HG03045 (cell line): ENCODE measurements around the gene MAJIN.

Experiments
- ATAC-seq: cut with Tn5 transposase; IDR thresholded peaks from one replicate; pipeline ENCODE4 v1.9.1; 2021; ENCODE audit warnings: mild to moderate bottlenecking, moderate library complexity; ENCODE audit not compliant: unreplicated experiment

The MAJIN gene

DNA sequence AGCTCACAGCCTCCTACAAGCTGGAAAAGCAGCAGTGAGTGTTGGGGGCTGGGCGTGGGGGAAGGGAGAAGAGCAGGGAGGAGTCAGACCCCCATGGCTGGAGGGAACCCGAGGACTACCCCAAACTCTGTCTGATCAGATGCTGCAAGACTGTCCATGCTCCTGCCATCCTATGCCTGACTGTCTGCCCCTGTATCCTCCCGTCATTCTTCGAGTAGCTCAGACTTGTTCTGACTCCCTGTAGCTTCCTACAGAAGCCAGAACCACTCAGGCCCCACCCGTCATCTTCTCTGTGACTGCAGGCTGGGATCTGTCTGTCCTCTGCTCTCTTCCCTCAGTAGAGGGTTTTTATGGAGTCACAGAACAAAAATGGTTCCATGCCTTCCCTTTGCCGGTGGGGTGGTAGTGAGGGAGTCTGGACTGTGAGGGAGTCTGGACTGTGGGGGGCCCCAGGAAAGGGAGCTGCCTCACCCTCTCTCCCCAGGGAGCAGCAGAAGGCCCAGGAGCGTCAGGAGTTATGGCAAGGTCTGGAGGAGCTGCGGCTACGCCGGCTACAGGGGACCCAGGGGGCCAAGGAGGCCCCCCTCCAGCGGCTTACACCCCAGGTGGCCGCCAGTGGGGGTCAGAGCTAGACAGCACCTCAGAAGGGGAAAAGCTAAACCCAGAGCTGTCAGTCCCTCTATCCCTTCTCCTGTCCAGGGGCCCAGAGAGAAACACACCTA is 38.5 kb downstream of the MAJIN start:
- ATAC-seq = no peak

DNA sequence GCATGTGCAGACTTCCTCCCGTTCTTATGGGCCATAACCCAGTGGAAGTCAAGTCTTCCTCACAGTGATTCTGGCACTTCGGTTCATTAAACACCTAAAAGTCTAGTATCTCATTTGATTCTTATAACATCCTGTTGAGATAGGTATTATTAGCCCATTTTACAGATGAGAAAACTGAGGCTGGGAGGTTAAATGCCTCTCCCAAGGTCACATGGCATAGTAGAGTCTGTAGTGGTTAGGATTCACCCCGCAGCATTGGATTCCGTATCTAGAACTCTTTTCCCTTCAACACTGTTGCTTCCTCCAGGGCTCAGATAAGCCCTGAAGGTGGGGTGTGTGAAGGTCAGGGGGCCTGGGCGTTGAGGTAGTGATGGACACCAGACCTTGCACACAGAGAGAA is 39.6 kb downstream of the MAJIN start:
- ATAC-seq = no peak

DNA sequence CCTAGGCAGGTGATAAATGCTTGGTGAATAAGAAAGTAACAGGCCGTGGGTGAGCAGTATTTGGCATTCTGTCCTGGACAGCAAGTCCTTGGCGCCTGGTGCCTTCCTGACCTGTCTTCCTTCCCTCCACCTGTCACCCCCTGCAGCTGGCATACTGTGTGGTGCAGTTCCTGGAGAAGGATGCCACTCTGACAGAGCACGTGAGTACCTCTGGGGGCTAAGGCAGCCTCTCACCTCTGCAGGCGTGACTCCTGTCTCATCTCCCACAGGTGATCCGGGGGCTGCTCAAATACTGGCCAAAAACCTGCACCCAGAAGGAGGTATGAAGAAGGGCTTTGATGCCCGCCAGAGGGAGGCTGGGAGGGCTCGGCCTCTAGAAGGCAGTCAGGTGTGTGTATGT is 40.6 kb downstream of the MAJIN start:
- ATAC-seq = no peak

DNA sequence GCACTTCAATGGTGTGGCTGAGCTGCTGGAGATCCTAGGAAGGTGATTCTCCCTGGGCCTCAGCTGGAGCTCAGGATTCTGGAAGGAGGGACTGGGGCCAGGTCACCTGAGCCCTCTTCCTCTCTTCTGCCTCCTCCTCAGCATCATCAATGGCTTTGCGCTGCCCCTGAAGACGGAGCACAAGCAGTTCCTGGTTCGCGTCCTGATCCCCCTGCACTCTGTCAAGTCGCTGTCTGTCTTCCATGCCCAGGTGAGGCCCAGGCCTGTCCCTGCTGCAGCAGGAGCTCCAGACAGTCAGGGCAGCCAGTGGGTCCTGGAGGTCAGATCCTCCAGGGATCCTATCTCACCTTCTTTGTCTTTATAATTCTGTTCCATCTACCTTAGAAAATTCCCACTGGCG is 41.6 kb downstream of the MAJIN start:
- ATAC-seq = no peak

DNA sequence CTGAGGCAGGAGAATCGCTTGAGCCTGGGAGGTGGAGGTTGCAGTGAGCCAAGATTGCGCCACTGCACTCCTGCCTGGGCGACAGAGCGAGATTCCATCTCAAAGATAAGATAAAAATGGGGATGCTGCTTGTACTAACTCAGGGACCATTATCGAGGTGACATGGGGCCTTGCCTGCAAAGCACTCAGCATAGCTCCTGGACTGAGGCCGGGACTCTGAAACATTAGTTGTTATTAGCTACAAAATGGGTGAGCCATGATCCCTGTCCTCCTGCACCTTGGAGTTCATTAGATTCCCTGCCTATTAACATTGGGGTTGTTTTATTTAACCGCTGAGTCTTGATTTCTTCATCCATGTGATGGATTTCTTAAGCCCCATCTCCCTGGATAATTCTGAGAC is 42.3 kb downstream of the MAJIN start:
- no peak for ATAC-seq

DNA sequence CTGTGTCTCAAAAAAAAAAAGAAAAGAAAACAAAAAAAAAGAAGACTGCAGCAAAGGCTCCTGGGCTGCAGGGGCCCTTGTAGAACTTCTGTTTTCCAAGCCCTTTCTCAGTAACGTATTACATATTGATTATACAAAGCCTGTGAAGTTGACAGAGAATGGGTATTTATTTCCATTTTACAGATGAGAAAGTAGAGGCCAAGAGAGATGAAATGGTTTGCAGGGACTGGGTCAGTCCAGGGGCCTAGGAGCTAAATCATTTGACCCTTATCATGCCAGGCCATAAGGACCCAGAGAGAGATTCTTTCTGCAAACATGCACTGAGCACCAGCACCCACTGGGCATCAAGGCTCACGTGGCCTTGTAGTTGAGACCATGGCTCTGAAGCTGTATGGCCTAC is 43.0 kb downstream of the MAJIN start:
- no peak for ATAC-seq

DNA sequence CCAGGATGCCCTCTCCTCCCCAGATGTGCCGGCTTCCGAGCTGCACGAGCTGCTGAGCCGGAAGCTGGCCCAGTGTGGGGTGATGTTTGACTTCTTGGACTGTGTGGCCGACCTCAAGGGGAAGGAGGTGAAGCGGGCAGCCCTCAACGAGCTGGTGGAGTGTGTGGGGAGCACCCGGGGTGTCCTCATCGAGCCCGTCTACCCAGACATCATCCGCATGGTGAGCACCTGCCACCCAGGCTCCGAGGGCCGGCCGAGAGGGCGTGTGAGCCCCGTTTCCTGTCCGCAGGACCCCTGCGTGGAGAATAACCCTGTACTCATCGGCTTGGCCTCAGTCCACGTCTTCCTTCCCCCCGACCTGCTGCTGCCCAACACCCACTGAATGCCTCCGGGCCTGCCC is 45.2 kb downstream of the MAJIN start:
- ATAC-seq = no peak

DNA sequence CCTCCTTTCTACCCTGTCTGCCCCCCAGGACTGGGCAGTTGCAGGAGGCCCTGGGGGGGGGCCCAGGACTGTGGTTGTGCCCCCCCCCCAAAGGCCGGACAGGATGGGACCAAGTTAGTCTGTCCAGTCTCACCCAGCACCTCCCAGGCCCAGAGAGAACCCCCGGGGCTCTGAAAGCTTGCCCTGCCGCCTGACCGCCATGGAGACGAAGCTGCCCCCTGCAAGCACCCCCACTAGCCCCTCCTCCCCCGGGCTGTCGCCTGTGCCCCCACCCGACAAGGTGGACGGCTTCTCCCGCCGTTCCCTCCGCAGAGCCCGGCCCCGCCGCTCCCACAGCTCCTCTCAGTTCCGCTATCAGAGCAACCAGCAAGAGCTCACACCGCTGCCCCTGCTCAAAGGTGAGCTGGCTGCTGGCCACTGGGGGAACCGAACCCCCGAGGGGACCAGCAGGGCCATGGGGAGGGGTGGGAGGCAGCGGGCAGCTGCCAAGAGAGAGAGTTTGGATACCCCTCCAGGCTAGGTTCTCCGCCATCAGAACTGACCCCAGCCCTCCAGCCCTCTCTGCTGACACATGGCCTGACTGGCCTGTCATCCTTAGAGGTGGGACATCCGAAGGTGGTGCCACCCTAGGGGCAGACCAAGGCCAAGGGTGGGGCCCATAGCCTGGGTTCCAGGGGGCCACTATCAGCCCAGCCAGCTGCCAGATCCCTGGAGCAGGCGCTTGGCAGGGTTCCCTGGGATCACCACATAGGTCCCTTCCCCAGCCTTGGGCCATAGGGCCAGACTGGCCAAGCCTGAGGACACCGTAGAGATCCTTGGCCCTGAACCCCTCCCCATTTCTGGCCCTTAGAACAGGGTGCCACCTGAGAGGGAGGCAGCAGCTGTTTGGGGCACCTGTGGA is 46.1 kb downstream of the MAJIN start:
- ATAC-seq = no peak

DNA sequence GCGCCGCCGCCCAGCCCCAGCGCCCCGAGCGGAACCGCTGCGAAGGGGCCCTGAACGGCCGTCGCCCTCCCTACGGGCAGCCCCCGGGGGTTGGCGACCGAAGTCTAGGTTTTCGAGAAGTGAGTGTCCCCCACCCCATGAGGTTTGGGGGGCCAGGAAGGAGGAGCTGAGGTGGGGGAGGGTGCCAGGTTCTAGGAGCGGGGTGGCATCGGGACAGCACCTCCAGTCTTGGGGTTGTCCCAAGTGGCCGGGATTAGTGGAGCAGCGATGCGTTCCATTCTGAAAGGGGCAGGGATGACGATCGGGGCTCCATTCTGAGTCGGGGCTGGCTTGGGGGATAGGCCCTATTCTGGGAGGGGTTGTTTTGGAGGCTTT is 47.0 kb downstream of the MAJIN start:
- ATAC-seq = no peak

DNA sequence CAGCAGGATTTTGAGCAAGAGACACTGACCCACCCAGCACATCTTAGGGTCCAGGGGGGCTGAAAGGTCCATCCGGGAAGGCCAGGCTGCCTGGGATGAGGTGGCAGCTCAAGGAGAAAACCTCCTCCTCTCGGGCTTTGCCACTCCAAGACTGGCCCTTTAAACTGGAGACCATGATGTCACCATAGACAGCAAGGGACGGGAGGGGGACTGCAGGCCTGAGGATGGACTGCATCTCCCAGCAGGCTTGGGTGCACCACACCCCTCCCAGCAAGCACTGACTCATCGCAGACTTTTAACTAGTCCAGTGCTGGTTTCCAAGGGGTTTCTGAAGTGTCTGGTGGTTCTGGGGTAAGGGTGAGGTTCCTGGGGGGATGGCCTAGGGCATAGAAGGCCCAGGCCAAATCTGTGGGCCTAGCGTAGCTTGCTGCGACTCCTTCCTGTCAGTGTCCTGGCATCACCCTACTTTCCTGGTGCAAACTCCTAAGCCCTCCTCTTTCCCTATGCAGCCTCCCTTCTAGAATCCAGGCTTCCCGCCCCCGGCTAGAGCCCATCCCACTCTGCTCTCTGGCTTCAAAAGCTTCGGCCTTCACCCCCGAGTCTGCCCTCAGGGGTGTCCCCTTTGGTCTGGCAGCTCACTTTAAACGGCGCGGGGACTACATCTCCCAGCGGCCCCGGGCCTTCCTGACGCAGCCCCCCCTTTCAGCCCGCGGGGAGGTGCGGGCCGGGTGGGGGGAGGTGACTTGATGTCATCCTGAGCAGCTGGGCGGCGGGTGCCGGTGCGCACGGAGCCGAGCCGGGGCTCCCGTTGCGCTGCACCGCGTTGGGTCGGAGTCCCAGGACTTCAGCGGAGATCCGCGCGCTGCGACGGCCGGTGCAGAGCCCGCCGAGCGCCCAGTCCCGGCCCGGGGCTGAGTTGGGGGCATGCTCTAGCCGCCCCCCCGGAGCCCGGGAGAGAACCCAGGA is 47.7 kb downstream of the MAJIN start, which contains the start of gene PPP2R5B:
TSS of gene PPP2R5B (plus strand) at position 746 of the 966 bp plus-strand sequence. CDS start 1,046 bp downstream, outside the sequence.
- peak; percentile 86 for ATAC-seq

DNA sequence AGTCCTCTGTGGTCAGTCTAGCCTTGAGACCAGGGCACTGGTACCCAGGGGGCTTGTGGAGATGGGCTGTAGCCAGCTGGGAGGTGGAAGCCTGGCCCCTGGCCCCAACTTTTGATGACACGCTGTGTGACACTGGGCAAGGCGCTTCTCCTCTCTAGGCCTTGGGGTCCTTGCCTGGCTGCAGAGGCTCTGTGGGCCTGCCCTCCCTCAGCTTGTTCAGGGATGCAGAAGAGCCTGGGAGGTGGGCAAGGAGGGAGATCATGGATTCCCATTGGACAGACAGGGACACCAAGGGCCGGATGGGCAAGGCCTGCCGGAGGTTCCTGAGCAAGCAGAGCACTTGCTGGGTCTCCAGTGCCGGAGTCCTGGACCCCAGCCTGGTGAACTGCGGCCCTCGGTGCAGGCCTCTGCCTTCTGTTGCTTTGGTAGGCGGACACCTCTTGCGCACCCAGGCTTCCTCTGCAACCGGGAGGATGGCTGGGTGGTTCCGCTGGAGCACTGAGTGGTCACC is 48.7 kb downstream of the MAJIN start:
- ATAC-seq = no peak

DNA sequence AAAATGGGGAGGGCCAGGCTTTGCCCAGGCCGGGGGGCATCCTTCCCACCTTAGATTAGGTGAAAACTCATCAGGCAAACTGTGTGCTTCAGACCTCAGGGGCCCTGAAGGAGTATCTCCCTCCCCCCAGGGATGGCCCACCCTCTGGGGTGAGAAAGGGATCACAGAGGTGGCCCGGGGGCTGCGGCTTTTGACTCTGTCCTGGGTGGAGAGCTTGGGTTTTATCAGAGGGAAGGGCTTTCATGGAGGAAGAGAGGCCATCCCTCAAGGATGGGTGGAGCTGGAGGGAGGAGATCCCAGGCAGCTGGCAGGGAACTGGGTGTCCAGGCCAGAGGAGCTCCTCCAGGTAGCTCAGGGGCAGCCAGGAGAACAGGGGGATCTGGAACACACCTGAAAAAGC is 50.5 kb downstream of the MAJIN start:
- no peak for ATAC-seq

DNA sequence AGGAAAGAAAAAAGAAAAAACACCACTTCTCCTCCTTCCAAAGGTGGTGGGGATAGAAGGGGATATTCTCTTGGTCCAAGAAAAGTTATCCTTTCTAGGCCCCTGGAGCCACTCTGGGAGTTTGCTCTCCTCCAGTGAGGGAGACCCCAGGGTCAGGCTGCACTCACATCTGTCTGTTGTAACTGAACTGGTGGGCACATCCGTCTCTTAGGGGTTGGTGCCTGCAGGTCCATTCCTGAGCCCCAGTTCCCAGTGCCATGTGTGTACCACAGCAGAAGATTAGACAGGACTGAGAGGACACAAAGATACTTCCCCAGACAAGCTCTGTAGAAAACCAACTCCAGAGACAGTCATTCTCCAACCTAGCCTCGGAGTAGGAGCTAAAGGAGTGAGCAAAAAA is 51.8 kb downstream of the MAJIN start:
- ATAC-seq = no peak

DNA sequence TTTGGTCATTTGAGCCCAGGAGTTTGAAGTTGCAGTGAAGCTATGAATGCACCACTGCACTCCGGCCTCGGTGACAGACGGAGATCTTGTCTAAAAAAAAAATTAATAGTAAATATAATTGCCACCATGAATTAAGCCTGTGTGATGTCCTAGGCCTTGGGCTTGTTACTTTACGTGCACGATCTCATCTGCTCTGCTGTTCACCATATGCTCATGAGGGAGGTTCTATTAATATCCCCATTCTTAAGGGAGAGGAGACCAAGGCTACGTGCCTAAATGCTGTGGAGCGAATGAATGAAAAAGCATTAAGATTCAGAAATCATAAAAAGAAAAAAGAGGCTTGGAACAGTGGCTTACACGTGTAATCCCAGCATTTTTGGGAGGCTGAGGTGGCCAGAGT is 52.3 kb downstream of the MAJIN start:
- no peak for ATAC-seq

DNA sequence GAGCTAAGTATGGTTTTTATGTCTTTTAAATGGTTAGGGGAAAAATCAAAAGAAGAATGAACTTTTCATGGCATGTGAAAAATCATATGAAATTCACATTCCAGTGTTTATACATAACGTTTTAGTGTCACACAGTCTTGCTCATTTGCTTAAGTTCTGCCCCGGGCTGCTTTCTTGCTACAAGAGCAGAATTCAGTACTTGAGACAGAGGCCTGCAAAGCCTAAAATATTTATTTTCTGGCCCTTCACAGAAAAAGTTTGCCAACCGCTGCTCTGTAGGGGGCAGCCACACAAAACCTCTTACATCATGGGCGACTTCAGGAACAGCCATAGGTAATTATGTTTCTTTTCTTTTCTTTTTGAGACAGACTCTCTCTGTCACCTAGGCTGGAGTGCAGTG is 53.9 kb downstream of the MAJIN start:
- ATAC-seq = no peak

DNA sequence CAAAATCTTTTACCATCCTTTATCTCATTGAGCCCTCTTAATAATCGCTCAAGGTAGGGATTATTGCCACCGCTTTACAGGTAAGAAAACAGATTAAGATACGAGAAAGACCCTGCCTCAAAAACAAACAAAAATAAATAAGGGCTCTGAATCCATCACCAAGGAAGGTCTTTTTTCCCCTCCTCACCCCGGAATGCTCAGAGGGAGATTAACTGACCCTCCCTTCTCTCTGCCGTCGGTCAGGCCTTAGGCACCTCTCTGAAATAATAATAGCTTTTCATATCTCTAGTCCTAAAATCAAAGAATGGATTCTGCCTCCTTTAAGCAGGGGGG is 54.3 kb downstream of the MAJIN start:
- ATAC-seq = no peak

DNA sequence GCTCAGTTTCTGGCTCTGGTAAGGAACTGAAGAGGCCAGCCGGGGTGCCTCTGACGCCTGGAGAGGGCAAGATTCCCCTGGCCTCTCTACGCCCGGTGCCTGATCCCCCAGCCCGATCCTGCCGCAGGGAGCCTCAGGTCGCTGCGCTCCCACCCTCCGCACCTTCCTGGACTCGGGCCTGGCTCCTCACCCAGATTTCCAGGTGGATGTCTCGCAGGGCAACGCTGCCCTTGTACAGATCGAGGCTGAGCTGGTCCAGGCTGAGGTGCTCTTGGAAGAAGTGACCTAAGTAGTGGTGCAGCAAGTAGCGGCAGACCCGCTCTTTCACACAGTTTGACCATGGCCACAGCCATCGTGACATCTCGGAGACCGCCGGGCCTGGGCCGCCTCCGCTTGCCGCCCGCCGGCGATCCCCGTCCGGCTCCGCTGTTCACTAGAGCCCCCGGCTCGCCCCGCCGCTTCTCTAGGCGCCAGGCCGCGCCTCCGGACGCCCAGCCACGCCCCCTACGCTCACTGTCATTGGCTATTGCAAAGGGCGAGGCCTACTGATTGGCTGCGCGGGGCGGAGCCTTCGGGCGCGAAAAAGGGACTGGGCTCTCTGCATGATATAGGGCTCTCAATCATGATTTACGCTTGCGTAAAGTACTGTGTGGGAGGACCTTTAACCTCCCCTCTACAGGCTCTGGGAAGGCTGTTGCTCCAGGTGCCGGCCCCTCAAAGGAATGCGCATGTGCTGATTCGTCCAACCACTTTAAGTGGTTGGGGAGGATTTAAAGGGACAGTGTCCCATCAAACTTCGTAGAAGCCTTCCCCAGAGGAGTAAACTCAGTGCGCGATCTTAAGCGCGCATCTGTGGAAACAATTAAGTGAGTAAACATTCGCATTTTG is 54.9 kb downstream of the MAJIN start, which contains the start of gene ATG2A:
TSS of gene ATG2A (minus strand) at position 435 of the 888 bp plus-strand sequence. CDS start at position 361, 74 bp downstream.
- peak; percentile 92 for ATAC-seq

DNA sequence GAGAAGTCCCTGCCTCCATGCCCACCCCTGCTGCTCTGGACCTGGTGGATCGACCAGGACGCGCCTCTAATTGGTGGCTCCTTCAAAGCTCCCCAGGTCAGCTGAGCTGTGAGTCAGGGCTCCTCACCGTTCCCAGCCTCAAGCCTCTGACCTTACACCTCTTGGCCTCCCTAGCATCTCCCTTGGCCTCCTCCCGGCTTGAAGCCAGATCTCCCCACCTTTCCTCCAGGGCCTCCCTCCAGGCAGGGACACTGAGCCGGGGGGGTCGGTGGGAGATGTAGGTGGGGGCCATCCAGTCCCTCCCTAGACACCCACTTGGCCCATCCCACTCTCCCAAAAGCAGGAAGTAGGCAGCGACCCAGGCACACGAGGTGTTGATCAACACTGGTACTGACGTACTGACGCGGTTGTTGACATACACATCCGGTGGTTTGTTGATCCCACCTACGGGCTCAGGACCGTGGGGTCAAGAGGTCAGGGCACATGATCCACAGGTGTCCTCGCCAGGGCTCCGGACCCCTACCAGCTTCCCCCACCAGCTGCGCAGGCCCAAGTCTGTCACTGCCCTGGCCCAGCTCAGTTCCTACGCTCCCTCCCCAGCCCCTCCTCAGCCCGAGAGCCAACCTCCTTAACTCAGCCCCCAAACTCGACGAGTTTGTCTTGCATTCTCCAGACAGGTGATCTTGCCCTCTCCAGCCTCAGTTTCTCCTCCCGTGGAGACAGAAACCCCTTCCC is 55.7 kb downstream of the MAJIN start:
- ATAC-seq = no peak

DNA sequence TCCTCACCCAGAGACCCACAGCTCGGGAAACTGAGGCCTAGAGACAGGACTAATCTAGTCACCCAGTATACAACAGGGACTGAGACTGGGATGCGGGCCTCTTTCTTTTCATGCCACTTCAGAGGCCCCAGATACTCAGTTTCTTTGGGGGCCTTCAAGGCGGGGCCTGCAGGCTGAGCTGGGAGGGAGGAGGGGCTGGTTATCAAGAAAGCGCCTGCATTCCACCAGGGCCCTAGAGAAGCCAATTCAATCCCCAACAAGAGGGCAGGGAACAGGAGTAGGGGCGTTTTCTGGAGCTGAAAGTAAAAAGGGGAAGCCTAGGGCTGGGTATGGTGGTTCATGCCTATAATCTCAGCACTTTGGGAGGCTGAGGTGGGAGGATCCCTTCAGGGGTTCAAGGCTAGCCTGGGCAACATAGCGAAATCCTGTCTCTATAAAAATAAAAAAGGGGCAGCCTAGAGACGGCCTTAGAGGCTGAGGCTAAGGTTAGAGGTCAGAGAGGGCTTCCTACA is 56.5 kb downstream of the MAJIN start:
- ATAC-seq = no peak
